Sigmoid colon (tissue), 4 donors: Measurements from ENCODE around the gene EMID1.

ENCODE experiments used
- EP300 ChIP-seq, 4 donors: sonication (generic); formaldehyde crosslinking; IDR thresholded peaks; one replicate each; pipeline ENCODE4 v1.6.1; 2017; ENCODE audit warnings: antibody characterized with exemption in 4 of 4
- POLR2A ChIP-seq, 2 donors: fragments of 450-650 bp; IDR thresholded peaks; one replicate each; pipeline ENCODE4 v1.6.1; 2016; ENCODE audit warnings: antibody characterized with exemption in 2 of 2, mild to moderate bottlenecking in 2 of 2, moderate library complexity in 2 of 2
- POLR2AphosphoS5 ChIP-seq, 4 donors: sonication (generic); formaldehyde crosslinking; IDR thresholded peaks; one replicate each; pipeline ENCODE4 v1.6.1; 2017; ENCODE audit warnings: antibody characterized with exemption in 4 of 4
- TF ChIP-seq, protein P1 (sequence below), 4 experiments: fragments of 450-650 bp in 3 of 4; fragments of 200-600 bp in 1 of 4; IDR thresholded peaks; one replicate each; pipeline ENCODE4 v1.5.1; 2016 to 2019; ENCODE audit warnings: antibody characterized with exemption in 4 of 4, mild to moderate bottlenecking in 3 of 4, moderate library complexity in 2 of 4

DNA sequence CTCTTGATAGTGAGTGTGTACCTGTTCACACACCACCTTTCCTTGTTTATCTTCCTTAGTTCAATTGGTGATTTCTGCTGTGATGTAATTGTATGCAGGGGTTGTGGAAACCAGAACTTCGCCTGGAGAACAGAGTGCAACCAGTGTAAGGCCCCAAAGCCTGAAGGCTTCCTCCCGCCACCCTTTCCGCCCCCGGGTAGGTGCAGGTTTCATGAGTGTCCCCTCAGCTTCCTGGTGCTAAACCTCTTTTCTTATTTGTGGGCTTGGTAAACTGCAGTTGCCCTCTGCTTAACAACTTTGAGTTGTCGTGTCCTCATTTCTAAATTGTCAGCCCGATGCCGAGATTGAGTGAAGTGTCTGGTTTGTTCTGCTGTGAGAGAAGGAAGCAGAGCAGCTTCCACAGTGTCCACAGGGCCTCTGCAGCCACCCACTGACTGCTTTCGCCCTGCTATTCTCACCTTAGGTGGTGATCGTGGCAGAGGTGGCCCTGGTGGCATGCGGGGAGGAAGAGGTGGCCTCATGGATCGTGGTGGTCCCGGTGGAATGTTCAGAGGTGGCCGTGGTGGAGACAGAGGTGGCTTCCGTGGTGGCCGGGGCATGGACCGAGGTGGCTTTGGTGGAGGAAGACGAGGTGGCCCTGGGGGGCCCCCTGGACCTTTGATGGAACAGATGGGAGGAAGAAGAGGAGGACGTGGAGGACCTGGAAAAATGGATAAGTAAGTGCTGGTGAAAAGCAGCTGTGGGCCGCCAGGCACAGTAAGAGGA lies 93.6 kb downstream of the EMID1 start:
- TF ChIP-seq, protein P1, sequence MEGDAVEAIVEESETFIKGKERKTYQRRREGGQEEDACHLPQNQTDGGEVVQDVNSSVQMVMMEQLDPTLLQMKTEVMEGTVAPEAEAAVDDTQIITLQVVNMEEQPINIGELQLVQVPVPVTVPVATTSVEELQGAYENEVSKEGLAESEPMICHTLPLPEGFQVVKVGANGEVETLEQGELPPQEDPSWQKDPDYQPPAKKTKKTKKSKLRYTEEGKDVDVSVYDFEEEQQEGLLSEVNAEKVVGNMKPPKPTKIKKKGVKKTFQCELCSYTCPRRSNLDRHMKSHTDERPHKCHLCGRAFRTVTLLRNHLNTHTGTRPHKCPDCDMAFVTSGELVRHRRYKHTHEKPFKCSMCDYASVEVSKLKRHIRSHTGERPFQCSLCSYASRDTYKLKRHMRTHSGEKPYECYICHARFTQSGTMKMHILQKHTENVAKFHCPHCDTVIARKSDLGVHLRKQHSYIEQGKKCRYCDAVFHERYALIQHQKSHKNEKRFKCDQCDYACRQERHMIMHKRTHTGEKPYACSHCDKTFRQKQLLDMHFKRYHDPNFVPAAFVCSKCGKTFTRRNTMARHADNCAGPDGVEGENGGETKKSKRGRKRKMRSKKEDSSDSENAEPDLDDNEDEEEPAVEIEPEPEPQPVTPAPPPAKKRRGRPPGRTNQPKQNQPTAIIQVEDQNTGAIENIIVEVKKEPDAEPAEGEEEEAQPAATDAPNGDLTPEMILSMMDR (IDR thresholded peaks at IDR 0.05): no peak
- TF ChIP-seq POLR2A (IDR thresholded peaks at IDR 0.05) (no peak), POLR2AphosphoS5 (IDR thresholded peaks at IDR 0.05) (no peak), EP300 (IDR thresholded peaks at IDR 0.05) (no peak)
